HG03342 (cell line): ENCODE results near the gene RHBDD1.
"Not testable (repeated sequence)": the region's sequence is repeated elsewhere in the genome, so short reads cannot be mapped to it uniquely, and the experiment has no call there.

Source experiments
- ATAC-seq: cut with Tn5 transposase; IDR thresholded peaks from one replicate; pipeline ENCODE4 v1.9.1; 2021; ENCODE audit warnings: mild to moderate bottlenecking, moderate library complexity; ENCODE audit not compliant: unreplicated experiment

RHBDD1 gene

GRCh38 chr2:226799211-226799975, 36.5 kb upstream of the RHBDD1 start, which contains the start of gene IRS1:
Gene IRS1 (minus strand): TSS chr2:226799820. CDS start chr2:226798738, 1,082 bp downstream.
- peak; percentile 37 for ATAC-seq

- ATAC-seq = no peak
These were observed 35.6 kb upstream of the RHBDD1 start for GRCh38 chr2:226799976-226800940.

- peak; percentile 81 for ATAC-seq
These were observed 34.7 kb upstream of the RHBDD1 start for GRCh38 chr2:226800941-226801784.

GRCh38 chr2:226802573-226802972, 33.3 kb upstream of the RHBDD1 start:
- ATAC-seq = no peak

GRCh38 chr2:226803410-226803809, 32.4 kb upstream of the RHBDD1 start:
- ATAC-seq = no peak

- peak; percentile 51 for ATAC-seq
These were observed 22.6 kb upstream of the RHBDD1 start for GRCh38 chr2:226813148-226813701.

GRCh38 chr2:226818930-226819329, 16.9 kb upstream of the RHBDD1 start:
- no peak for ATAC-seq

- no peak for ATAC-seq
These were observed 10.8 kb upstream of the RHBDD1 start for GRCh38 chr2:226825056-226825455.

- ATAC-seq = no peak
These were observed 7.7 kb upstream of the RHBDD1 start for GRCh38 chr2:226828191-226828590.

GRCh38 chr2:226829721-226830631, 5.9 kb upstream of the RHBDD1 start:
- ATAC-seq = no peak

GRCh38 chr2:226831266-226831665, 4.6 kb upstream of the RHBDD1 start:
- ATAC-seq = no peak

GRCh38 chr2:226832061-226832460, 3.8 kb upstream of the RHBDD1 start:
- no peak for ATAC-seq

- not testable (repeated sequence) for ATAC-seq
These were observed 974 bp upstream of the RHBDD1 start for GRCh38 chr2:226834880-226835279.

GRCh38 chr2:226835420-226835795, 446 bp upstream of the RHBDD1 start:
- peak; percentile 19 for ATAC-seq

- ATAC-seq = peak; percentile 4
These were observed 663 bp downstream of the RHBDD1 start for GRCh38 chr2:226836548-226836885.

- ATAC-seq = no peak
These were observed 1.5 kb downstream of the RHBDD1 start for GRCh38 chr2:226837334-226837733.

- no peak for ATAC-seq
These were observed 2.1 kb downstream of the RHBDD1 start for GRCh38 chr2:226837787-226838603.

GRCh38 chr2:226838722-226839121, 2.9 kb downstream of the RHBDD1 start:
- ATAC-seq = no peak

GRCh38 chr2:226839161-226839560, 3.3 kb downstream of the RHBDD1 start:
- no peak for ATAC-seq
